T1000 (cell line): ENCODE measurements around the gene DGKB.

Source experiments
- DNase-seq: peaks from one replicate; lab custom pipeline; 2025; ENCODE audit warnings: mixed read lengths; lab: John Stamatoyannopoulos, UW

The DGKB gene

DNA sequence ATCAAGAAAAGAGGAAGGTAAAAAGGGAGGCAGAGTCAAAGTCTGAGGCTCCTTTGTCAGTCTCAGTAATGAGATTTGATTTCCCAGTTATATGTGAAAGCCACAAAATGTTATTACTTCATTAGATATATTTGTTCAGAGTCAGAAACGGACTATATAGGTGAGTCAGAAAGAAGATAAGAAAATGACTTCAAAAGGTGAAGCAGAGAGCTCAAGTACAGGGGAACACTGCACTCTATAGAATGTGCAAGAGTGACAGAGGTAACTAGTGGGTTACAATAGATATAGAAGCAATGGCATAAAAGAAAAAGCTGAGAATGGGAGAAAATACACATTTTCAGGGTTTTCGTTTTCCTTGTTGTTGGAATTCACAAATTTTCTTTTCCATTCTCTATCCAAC lies 43.3 kb downstream of the DGKB start:
- DNase-seq: no peak

DNA sequence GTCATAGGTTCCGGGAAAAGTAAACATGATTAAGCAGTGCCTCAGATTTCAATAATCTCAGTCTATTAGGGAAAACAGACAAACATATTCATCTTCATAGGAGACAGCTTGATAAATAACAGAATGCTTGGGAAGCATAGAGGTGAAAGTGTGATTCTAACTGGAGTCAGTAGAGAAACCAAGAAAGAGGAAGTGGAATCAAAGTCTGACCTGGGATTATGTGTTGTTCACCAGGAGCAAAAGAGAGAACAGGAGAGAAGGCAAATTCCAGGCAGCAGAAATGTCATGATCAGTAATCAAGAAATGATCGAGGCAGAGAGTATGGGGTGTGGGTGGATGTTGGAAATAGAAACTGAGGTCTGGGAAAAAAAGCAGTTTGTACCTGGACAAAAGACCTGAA lies 43.7 kb downstream of the DGKB start:
- no peak for DNase-seq

DNA sequence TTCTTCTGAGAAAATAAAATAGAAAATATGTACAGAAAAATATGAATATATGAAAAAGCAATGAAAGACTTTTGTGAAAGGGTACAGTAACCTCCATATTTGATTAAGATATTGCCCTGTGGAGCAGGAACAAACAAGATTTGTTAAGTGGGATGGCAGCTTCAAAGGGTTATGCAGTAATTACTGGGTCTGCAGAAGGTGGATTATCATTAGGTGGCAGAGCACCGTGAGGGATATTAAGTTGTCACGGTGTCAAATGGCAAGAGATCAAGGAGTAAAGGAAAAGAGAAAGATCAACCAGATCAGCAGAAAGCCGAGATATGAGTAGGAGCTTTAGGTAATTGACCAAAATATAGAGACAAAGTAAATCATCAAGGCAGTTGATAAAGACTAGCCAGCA lies 44.1 kb downstream of the DGKB start:
- DNase-seq: no peak

DNA sequence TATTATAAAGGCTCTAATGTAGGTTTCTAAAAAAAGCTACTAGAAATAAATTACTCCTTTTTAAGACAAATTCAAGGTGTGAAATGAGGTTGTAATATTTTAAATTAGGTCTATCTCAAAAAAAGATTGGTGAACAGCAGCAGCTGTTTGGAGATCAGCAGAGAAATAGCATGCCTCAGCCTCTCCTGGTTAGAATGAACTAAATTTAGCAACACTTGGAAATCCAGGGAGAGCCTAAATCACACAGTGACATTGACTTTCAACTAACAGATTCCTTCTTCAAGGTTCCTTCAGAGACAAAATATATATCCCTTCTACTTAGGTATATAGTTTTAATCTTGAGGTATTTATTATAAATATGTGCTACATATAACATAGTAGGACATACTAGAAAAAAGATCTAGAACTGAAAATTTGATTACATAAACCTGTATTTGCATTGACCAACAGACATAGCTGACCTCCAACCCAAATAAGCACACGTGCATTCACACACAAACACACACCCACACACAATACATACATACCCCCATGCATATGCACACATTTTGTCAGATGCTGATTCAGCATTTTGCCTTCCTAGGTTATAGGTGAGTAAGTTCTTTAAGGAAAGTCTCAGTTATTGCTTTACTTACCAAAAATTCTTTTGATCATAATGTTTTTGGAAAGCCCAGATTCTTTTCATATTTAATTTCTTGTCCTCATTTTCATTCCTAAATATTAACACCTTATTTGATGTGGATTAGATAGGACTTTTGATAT lies 47.3 kb downstream of the DGKB start:
- DNase-seq: no peak

DNA sequence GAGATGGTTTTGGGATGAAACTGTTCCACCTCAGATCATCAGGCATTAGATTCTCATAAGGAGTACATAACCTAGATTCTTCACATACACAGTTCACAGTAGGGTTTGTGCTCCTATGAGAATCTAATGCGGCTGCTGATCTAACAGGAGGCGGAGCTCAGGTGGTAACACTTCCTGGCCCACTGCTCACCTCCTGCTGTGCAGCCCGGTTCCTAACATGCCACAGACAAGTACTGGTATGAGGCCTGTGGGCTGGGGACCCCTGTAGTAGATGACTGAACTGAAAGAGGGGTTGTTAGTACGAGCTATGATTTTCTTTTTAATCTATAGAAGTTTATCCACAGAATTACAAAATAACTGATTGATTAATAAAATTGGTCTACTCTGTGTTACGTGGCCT lies 48.1 kb downstream of the DGKB start:
- no peak for DNase-seq

DNA sequence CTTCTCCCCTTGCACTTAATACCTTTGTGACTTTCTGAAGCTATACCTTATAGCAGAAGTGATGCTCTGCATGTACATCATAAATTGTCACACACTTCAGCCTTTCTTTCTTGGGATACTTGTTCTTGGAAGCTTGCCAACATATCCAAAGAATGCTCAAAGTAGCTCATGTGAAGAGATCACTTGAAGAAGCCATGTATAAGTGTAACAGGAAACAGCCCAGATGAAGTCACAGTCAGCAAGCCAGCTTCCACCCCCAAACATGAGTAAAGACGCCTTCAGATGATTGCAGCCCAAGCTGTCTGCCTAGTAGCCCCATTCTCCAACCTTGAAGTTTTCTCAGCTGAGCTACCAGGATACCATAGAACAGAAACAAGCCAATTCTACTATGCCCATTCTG lies 50.9 kb downstream of the DGKB start:
- DNase-seq: no peak

DNA sequence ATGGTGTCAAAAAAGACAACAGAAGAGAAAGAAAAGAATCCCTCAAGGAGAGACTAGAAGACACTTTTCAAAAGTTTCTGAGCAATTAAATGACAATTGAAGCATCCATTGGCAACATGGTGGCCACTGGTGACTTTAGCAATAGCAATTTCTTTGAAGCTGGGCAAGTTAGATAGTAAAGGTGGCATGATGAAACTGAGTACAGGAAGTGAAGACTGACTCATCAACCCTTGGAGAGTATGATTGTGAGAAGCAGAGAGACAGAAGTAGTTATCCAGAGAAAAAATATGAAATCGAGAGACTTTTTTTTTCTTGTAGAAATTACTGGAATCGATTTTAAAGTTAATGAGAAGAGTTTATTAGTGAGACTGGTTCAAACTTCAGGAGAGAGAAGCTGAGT lies 52.5 kb downstream of the DGKB start:
- DNase-seq: no peak

DNA sequence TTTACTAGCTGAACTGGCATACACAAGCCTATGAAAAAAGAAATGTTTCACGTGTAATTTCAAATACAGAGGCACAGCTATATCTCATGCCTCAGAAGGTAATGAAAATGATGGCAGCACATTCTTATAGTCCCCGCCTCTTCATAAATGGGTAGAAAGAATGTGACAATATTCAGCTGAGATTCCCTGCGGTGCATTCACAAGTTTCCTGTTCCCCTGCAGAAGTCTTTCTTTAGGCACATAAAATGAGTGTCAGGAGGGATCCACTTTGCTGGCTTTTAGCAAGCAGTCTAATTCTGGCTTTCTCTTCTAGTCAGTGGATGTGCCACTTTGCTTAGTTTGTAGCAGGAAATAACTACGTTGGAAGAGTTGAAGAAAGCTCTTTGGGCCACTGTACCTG lies 56.1 kb downstream of the DGKB start:
- DNase-seq: no peak

DNA sequence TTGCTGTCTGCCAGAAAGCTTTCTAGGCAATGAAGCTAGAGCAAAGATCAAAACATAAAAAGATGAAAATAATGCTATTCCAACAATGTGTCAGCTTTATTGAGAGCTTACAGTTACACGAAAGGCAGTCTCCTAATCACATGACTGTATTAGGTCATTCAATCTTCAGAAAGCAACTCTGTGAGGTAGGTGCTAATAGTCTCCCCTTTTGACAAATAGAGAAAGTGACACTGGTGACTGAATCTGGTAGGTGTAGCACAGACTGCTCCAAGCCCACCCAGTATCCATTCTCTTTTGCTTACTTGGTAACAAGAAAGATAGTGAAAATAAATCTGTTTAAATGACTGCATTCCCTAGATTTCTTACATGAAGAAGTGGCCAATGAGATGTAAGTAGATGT lies 58.8 kb downstream of the DGKB start:
- DNase-seq: no peak

DNA sequence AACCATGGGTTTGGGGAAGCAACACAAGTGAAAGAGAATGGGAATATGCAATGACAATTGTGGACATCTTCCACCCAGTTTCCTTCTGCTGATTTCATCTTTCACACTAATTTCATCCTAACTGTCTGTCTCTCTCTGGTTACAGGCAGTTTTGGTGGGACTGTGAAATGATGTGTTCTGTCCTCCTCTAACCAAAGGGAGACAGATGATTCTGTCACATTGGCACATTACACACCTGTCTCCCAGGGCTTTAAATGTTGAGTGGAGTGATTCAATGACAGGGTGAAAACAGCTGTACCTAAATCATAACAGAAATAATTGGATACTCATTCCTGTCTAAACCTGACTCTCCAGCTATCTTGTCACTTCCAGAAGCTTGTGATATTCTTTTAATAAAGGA lies 60.0 kb downstream of the DGKB start:
- no peak for DNase-seq

DNA sequence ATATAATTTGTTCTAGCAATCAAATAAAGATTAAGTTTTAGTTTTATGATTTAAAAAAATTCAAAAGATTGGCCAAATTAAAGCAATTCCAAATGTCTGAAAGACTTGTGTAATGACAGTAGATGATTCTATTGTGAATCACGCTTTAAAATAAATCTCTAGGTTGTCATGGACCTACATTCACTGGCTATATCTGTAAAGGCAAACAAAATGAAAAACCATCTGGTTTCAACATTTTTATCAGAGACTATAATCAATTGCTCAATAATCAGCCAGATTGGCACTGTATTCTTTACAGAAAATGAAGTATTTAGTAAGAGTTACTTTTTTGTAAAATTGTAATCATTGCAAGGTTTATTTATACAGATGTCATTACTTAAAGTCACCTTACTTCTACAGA lies 60.7 kb downstream of the DGKB start:
- DNase-seq: no peak

DNA sequence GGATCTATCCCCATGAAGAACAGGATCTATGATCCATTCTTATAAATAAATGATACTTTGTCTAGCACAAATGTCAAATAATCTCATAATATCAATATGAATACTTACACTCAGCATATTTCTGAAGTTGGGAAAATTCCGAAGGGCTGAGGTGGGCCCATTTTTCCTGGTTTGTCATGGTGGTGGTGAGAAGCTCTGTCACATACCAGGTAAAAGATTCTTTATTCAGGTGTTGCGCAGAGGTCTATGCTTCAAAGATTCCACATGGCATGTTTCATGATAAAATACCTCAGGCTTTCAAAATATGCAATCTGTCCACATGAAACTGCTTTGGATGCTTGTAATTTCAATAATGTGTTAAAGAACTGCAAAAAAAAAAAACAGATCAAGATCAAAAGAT lies 61.5 kb downstream of the DGKB start:
- DNase-seq: no peak

DNA sequence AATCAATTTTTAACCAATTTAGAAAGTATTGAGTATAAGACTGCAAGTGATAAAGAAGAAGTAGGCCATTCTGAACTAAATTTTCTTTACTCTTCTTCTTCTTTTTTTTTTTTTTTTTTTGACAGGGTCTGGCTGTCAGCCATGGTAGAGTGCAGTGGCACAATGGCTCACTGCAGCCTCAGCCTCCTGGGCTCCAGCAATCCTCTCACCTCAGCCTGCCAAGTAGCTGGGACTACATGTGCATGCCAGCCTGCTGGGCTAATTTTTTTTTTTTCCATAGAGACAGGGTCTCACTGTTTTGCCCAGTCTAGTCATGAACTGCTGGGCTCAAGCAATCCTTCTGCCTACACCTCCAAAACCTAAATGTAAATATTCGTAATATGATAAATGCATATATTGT lies 63.2 kb downstream of the DGKB start:
- DNase-seq: no peak

DNA sequence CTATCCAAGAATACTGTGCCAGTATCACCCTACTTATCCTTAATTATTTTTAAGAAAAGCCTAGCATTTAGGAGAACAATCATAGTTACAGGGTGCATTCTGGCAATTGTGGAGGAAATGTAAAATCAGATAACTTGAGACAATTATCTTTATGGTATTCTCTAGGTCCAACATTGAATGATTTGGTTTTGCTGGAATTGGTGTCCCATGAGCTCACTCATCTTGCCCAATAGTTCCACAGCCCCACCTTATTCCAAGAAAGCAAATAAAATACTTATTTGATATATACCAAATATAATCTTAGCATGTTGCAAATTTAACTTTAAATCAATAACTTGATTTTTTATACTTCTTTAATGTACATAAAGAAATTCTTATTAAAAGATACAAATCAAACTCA lies 65.3 kb downstream of the DGKB start:
- no peak for DNase-seq

DNA sequence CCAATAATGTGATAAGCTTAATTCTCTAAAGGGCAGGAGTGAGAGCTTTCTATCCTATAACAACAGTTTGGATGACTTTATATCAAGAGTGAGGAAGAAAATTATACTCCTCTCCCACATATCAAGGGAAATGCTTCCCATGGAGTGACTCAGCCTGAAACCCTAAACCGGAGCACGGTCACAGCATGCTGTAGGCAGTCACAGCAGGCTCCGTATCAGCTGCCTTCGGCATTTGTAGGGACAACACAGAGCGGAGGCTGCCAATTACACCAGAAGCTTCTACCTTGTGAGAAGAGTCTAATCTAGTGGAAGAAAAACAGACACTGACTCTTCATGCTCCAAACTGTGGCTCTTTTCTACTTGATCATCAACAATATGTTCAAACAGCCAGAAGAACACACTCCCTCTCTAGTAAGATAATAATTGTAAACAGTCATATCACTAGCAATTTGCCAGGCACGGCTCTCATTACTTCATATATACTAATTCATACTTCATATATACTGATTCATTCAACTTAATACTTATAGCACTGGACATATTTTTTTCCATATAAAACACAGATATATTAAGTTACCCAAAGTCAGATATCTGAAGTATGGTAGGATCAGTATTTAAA lies 65.9 kb downstream of the DGKB start:
- DNase-seq: no peak

DNA sequence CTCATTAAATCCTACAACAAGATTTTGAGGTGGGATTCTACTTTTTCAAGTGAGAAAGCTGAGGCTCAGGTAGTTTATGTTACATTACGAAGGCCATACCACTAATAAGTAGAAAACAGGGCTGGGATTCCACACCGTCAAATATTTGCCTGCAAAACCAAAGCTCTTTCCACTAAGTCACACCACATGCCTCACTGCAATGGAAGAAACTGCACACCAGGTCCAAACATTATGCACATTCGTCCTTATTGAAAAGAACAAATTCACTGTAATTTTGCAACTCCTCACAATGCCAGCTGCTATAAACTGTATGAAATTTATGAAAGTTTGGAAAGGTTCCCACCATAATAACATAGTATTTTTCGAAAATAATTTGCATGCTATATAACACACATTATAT lies 66.5 kb downstream of the DGKB start:
- no peak for DNase-seq

DNA sequence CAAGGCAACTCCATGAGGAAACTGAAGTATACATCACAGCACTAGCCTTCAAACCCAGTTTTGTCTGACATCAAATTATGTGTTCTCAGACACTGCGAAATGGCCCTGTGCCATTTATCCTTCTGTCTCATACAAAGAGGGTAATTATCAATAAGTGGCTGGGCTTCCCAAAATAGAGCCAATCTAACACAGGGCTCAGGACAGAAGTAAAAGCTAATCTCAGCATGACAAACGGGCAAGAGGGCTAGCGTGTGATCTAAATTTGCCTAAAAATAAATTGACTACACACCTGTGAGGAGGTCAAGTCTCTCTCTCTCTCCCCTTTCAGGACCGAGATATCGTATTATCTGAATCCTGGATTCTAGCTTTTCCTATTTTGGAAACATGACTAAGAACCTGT lies 67.2 kb downstream of the DGKB start:
- no peak for DNase-seq

DNA sequence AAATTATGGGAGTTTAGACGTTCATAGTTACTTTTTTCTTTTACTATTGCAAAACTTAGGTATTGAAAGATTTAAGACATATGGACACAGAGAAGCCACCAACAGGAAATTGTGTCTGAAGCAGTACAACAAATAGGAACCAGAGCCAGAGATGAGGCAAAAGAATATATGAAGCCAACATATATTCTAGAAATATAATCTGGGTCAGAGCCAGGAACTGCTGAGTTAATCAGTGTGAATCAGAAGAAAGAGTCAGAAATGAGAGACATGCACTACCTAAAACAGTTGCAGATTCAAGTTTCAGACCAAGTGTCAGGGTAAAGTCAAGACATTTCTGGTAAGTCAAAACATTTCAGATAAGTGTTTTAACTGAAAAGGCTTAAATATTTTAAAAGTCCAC lies 67.7 kb downstream of the DGKB start:
- DNase-seq: no peak

DNA sequence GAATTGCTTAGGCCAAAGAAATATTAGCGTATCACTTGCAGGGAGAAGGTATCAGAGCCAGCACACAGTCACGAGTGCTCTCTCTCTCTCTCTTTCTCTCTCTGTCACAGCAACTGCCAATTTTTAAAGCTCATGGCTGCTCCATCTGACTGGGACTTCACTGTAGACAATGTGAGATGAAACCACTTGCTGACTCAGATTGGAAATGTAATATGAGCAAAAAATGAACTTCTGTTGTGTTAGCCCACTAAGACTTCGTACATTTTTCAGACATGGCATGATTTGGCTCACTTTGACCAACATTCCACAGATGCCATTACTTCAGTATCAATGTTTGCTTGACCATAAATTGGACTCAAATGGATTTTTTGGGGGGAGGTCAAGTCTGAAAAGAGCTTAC lies 68.1 kb downstream of the DGKB start:
- DNase-seq: no peak

DNA sequence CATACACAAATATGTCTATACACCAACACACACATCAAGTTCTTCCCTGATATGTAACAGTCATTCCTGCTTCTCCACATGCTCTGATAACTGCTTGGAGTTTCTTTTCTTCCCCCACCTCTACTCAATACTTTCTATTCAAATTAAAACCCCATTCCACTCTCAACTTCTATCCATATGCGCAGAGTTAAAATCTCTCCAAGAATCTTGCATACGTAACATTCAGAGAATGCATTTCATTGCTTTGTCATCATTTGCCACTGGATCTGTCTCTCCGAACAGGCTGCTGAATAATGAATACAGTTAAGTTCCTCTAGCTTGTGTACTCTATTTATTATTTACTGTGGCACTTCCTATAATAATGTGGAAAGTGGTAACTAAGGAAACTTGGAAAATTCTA lies 68.8 kb downstream of the DGKB start:
- DNase-seq: no peak

DNA sequence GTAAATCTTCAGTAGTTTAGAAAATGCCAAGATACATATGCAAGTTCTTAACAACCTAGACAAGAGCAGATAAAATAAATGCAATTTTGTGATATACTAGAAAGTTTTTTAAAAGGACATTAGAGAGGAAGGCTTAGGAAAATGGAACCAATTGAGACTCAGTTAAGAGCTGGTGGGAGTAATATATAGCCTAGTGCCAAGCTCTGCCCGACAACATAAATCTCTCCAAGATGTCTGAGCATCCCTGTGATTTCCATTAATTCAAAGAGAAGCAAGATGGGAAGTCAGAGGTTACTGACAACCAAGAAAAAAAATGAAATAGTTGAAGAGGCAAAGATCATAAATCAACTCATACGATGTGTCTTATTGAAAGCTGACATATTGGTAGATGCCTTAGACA lies 74.5 kb downstream of the DGKB start:
- no peak for DNase-seq

DNA sequence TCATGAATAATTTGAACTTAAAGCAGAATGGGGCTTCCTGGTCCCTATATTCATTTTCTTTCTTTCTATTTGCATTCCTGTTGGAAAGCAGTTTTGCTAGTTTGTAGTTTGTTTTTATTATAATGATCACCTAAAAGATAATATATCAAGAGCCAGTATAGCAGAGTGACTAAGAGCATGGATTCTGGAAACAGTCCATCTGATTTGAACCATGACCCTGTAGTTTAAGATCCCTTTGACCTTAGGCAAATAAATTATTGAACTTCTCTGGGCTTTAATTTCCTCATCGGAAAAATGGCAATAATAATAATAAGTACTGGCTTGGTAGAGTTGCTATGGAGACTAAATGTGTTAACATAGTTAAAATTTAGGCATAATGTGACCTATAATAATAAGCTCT lies 76.1 kb downstream of the DGKB start:
- no peak for DNase-seq

DNA sequence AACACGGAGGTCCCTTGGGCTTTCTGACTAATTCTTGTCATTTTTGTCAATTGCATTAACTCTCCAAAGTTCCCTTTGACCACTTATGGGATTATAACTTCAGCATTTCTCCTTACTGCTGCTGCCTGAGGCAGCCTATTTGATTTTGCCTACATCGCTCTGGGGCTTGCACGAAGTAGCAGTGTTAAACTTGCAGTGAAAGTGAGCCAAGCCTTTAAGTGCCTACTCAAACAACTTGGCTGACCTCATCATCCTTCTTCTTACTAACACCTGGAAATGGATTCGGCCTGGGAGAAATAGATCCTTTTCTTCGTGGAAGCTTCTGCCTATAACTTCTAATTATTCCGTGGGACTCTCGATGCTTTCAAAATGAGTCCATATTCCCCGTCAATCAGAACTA lies 76.6 kb downstream of the DGKB start:
- DNase-seq: no peak

DNA sequence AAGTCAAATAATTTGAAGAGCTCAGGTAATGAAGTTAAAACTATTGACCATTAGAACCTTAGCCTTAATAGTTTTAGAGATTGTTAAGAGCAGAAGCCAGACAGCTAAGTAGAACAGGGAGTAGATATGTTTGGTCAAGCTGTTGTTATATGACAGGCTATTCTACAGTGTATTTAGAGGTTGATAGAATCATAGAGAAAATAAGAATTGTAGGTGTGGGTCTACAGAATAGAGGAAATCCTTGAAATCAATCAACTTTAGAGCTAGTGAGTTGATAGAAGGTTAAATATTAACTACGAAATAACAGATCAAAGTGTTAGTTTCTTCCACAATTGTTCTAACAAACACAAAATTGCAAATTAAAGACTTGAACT lies 80.1 kb downstream of the DGKB start:
- no peak for DNase-seq
